OCI-M2 (cell line): ENCODE results near the gene DPYSL5.

Source experiments
- DNase-seq: peaks from one replicate; lab custom pipeline; 2025; ENCODE audit not compliant: unreplicated experiment; lab: John Stamatoyannopoulos, UW

Gene DPYSL5

GRCh38 chr2:26925100-26925791 is 77.3 kb downstream of the DPYSL5 start:
- DNase-seq, result no peak

GRCh38 chr2:26927221-26927620 is 79.3 kb downstream of the DPYSL5 start:
- no peak for DNase-seq

GRCh38 chr2:26932974-26933373 is 85.0 kb downstream of the DPYSL5 start:
- DNase-seq, result no peak

- DNase-seq, result no peak
These were observed 85.8 kb downstream of the DPYSL5 start for GRCh38 chr2:26933431-26934334.

GRCh38 chr2:26934335-26934724 is 86.4 kb downstream of the DPYSL5 start:
- no peak for DNase-seq

- DNase-seq, result no peak
These were observed 87.1 kb downstream of the DPYSL5 start for GRCh38 chr2:26934985-26935384.

GRCh38 chr2:26936855-26937254 is 88.9 kb downstream of the DPYSL5 start:
- no peak for DNase-seq

GRCh38 chr2:26938399-26939118 is 90.6 kb downstream of the DPYSL5 start:
- no peak for DNase-seq

GRCh38 chr2:26940001-26940400 is 92.1 kb downstream of the DPYSL5 start:
- DNase-seq, result no peak

GRCh38 chr2:26941486-26941885 is 93.6 kb downstream of the DPYSL5 start:
- no peak for DNase-seq

GRCh38 chr2:26942543-26943295 is 94.8 kb downstream of the DPYSL5 start:
- DNase-seq, result no peak

- no peak for DNase-seq
These were observed 98.2 kb downstream of the DPYSL5 start for GRCh38 chr2:26945991-26946750.

- DNase-seq, result no peak
These were observed 99.2 kb downstream of the DPYSL5 start for GRCh38 chr2:26946841-26947784.

- DNase-seq, result no peak
These were observed 100.9 kb downstream of the DPYSL5 start for GRCh38 chr2:26948800-26949199.

GRCh38 chr2:26950246-26950645 is 102.3 kb downstream of the DPYSL5 start:
- no peak for DNase-seq

- DNase-seq, result no peak
These were observed 103.3 kb downstream of the DPYSL5 start for GRCh38 chr2:26951236-26951635.

GRCh38 chr2:26952374-26952773 is 104.4 kb downstream of the DPYSL5 start:
- DNase-seq, result no peak

- no peak for DNase-seq
These were observed 106.2 kb downstream of the DPYSL5 start for GRCh38 chr2:26954135-26954534.

- DNase-seq, result no peak
These were observed 109.1 kb downstream of the DPYSL5 start for GRCh38 chr2:26957041-26957440.
